AG09319 (cell line): ENCODE results near the gene COA1.
A peak's percentile ranks its signal among the peaks of the same experiment; 100 is the strongest.

Experiments used
- DNase-seq: peaks from one replicate; pipeline ENCODE4 v3.0.0-alpha.2; 2010; ENCODE audit warnings: low read depth; ENCODE audit errors: extremely low read depth
- TF ChIP-seq, protein P1 (sequence below): IDR thresholded peaks from 2 replicates; pipeline ENCODE4 v1.5.1; 2011; ENCODE audit warnings: low read depth, mild to moderate bottlenecking, inconsistent platforms, low read length, moderate library complexity

The COA1 gene

DNA sequence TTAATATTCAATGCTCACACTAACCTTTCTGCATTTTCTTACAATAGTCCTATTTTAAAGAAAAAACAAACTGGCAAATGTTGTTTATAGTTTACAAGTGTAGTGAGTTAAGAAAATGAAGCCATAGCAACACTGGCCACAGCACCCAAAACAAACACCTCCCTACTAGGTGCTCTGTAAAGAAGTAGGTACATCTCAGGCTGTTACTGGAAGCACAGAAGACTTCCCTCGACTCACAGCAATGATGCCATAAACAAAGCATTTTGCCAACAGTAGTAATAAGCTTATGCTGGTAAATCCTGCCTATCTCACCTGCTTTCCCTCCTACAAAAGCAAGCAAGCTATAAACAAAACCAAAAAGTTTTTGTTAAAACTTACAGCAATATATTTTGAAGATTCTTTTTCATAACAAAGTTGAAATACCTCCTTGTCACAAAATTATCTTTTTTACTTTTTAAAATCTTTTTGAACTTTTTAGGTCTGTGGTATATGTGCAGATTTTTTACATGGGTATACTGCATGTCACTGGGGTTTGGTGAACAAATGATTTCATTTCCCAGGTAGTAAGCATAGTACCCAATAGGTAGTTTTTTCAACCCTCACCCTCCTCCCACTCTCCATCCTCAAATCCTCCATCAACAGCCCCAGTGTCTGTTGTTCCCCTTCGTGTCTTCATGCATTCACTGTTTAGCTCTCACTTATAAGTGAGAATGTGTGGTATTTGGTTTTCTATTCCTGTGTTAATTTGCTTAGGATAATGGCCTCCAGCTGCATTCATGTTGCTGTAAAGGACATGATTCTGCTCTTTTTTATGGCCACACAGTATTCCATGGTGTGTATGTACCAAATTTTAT is 28.4 kb downstream of the COA1 start:
- no peak for DNase-seq
- TF ChIP-seq, protein P1, sequence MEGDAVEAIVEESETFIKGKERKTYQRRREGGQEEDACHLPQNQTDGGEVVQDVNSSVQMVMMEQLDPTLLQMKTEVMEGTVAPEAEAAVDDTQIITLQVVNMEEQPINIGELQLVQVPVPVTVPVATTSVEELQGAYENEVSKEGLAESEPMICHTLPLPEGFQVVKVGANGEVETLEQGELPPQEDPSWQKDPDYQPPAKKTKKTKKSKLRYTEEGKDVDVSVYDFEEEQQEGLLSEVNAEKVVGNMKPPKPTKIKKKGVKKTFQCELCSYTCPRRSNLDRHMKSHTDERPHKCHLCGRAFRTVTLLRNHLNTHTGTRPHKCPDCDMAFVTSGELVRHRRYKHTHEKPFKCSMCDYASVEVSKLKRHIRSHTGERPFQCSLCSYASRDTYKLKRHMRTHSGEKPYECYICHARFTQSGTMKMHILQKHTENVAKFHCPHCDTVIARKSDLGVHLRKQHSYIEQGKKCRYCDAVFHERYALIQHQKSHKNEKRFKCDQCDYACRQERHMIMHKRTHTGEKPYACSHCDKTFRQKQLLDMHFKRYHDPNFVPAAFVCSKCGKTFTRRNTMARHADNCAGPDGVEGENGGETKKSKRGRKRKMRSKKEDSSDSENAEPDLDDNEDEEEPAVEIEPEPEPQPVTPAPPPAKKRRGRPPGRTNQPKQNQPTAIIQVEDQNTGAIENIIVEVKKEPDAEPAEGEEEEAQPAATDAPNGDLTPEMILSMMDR = no peak

DNA sequence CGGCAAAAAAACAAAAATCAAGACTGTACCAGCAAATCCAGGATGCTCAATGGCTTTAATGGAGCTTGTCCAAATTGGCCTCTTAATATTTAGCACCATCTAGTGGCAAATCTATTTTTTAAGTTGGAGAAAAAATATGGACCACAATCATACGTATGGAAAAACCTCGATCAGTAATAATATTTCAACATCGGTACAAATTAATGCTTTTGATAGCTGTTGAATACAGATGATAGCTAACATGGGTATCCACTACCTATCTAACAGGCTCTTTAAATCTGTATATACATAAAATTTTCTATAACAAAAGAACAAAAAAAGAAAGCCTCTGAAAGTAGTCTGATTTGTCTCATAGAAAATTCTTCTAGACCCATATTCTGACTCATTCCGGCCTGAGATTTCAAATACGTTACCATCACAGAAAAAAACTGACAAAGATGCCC is 29.2 kb downstream of the COA1 start:
- peak; percentile 44 for DNase-seq
- TF ChIP-seq, protein P1 = peak; percentile 47

DNA sequence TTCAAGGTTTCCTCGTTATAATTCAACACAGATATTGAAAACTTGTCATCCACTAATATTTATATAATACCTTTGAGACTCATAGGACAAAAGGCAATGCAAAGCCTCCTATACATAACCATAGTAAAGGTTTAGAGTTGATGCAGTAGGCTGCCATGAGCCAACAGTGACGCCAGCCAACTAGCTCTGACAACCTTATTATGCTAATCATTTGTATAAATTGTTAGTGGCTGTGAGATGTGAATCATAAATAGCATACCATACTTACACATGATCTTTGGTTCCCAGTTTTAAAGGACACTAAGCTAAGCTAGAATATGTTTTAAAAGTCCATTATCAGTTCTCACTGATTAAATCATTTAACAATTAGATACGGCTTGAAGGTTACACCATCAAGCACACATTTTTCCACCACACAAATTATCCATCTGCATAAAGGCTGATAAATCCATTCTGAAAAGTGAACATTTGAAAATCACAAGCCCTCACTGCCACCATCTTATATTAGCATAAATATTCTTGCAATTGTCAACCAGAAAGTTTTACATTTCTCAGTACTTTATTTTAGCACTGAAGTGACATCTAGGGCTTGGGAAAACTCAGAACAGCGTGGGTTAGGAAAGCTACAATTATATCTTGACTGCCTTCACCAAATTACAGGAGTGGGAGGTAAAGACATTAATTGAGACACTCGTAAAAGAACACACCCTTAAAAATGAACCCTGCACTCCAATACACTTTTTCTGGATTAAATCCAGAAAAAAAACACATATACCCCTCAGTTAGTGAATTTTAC is 30.7 kb downstream of the COA1 start:
- TF ChIP-seq, protein P1 = no peak
- DNase-seq = no peak

DNA sequence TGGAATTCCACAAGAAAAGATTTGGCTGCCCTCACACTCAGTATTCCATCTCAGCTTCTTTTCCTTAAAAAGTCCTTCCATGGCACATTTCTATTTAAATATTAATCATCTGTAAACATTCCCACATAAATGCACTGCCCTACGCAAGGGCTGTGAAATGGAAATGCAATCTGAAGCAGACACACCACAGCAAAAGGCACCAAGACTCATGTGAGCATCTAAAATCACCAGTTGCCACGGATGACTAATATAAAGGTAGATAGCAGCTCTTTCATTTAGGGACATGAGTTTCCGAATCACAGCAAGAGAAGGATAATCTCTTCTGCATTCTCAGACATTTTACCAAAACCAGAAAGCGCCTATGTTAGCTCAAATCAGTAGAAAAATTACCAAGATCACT is 31.6 kb downstream of the COA1 start:
- no peak for DNase-seq
- TF ChIP-seq, protein P1 = no peak

DNA sequence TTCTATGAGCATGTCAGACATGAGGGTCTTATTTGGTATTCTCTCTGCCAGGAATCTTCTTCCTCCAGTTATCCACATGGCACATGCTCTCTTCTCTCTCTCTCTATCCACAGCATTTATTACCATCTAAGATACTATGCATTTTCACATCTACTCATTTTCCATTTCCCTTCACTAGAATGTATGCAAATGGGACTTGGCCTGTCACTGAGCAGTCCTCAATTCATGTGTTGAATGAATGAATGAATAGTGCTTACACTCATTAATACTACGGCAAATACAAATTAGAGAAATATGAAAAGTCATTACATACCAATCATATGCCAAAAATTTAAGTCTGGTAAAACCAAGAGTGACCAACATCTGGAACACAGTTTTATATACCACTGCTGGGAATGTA is 34.0 kb downstream of the COA1 start:
- TF ChIP-seq, protein P1 = no peak
- no peak for DNase-seq

DNA sequence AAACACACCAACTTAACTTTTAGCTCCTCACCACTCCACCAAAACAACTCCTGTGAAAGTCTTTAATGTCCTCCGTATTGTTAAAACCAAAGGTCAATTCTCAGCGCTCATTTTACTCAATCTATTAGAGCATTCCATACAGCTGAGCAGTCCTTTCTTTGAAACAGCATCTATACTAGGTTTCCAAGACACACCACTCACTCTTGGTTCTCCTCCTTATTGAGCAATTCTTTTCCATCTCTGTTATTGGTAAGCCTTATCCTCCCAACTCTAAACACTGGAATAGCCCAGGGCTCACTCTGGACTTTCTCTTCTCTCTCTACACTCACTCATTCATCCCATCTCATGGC is 34.9 kb downstream of the COA1 start:
- TF ChIP-seq, protein P1 = no peak
- DNase-seq = peak; percentile 67
